DMS 273 (cell line): Measurements from ENCODE around the gene RELN.

Experiments
- DNase-seq: peaks from one replicate; lab custom pipeline; 2025; ENCODE audit not compliant: unreplicated experiment; lab: John Stamatoyannopoulos, UW

RELN gene

DNA sequence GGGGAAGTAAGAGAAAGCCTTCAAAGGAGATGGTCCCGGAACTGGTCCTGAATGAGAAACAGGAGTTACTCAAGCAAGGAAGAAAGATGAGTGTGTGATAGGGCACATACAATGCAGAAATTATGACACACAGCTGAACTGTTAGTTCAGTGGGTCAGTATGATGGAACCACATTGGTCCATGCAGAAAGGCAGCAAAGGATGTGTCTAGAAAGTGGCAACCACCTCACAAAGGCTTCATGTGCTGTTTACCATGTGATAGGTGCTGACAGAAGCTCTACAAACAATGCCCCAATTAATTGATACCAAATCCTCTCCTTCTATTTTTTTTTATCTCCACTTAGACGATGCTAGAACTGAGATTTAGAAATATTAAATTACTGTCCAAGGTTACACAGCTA lies 258.3 kb downstream of the RELN start:
- DNase-seq, result no peak

DNA sequence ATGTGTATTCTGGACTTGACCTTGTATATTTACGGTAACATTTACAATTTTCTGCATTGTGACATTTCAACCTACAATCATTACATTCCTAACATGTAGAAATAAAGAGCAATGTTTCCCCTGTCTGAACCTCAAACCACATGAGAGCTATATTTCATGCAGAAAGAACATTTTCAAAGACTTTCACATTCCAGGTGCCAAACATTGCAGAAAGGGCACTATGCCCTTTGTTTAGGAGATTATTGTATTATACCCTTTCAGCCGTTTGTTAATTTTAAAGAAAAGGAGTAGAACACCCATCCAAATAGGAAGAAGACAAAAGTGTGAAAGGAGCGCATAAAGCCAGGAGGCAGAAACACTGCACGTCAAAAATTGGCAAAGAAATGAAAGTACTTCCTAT lies 260.4 kb downstream of the RELN start:
- DNase-seq, result no peak

DNA sequence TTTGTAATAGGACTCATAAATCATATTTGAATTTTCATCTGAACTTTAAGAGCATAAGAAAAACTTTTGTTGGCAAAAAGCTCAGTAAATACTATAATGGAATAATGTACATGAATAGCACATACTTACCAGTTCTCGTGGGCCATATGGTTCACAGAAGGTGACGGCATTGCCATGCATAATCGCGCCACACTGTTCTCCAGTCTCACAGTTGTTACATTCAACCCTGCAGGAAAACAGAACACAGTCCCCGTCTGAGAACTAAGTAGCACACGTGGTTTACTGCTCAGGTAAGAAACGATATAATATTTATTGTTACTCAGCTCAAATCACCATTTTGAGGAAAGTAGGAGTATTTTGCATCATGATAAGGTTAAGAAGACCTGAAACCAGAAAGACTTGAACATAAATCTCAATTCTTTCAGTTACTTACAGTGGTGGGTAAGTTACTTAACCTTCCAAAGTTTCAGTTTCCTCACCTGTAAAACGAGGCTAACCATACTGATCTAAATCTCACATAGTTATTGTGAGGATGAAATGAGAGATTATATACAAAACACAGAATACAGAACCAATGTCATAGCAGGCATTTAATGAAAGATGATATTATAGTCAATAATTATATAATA lies 261.4 kb downstream of the RELN start:
- DNase-seq, result peak; percentile 84

DNA sequence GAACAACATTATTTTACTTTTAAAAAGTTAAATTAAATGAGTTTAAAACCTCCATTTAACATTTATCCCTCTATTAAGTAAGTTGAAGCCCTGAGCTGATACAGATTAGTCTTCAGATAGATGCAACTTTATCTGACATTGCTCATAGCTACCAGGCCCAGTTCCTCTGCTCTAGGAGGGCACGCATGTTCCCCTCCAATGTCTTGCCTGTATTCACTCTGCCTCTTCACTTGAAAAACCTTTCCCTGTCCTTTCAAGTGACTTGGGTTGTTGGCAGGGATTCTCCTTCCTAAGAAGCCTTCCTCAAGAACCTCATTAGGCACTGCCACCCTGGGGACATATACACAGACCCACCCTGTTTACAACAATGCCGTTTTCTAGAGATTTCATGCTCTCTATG lies 270.4 kb downstream of the RELN start:
- no peak for DNase-seq

DNA sequence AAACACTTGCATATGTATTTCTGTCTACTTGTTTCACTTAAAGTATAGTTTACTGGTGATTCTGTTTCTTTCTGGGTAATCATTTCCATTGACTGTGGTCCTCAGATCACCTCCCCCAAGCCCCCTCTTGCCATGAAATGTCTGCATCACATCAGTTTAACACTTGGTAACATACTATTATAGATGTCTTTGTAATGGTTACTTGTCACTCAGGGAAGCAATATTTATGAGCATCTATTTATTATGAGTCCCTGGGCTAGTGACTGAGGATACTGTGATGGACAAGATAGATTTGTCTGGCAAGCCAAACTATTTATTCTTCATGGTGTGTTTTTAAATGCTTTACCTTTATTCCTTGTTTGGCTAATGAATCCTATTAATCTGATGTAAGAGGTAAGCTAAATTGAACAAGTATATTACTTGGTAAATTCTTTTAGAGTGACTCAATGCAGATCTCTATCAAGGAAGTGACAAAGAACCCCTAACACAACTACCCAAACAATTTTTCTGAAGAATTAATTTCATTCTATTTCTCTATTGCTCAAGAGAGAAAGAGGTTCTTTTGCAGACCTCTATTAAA lies 270.9 kb downstream of the RELN start:
- no peak for DNase-seq

DNA sequence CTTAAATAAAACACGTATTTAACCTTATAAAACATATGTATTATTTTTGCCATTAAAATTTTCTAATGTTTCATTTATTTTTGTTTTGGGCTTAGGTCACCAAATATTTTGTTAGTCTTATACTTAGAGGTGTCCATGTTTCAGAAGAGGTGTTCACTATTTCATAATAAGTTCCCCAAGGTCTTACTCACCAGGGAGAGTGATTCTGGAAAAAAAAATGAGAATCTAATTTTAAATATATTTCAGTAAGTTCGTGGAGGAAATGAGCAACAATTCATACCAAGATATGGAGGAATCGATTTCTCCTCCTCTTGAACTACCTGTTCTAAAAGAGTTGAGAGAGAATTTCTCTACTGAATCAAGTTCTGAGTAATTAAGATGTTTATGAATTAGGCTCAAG lies 271.9 kb downstream of the RELN start:
- no peak for DNase-seq

DNA sequence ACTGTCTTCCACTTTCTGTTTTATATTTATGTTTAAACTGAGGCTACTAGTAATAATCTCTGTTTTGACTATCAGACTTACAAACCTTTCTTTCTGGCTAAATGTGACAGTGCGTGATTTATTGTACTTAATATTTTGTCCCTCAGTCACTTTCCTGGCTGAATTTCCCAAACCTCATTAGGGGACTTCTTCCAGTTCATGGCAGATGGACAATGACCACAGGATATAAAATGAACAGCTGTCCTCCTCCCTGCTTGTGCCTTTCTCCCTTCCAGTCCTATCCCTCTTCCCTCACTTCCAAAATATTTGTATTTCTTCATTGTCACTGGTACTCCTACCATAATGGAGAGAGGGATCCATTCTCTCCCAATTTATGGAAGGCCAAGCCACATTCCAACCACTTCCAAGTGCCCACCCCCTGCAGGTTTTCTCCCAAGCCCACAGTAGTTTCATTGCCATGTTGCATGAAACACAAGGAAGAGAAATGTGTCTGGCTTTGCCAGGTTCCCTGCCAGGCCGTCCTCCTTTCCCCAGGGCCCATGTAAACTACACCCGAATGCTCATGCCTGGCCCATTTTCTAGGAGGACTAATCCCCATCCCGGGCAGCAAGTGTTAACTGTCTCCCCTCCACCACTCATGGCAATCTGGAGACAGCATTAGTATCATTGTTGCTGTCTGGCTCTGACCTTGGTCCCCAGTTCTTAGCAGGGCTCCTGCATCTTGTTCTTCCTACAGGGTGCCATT lies 273.9 kb downstream of the RELN start:
- peak; percentile 67 for DNase-seq

DNA sequence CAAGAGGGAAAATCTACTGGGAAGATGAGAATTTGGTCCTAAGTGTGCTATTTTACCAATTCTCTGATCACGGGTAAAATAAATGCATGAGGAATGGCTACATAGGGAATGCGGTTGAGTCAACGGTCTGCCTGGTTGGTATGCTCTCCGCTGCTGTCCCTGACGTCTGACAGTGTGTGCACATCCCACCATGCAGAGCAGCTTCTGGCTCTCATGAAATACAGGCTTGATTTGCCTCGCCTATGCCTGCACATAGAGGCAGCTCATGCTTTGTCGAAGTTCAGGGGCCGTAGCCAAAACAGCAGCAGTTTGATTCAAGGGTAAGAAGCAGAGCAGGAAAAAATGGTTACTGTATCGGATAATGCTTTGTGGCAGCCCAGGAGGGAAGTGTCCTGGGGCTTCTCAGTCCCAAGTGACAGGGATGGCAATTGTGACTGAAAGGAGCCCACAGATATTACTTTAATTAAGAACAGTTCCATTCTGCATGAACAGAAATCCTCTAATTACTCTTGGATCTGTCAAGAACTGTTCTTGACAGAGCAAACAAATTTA lies 275.0 kb downstream of the RELN start:
- no peak for DNase-seq

DNA sequence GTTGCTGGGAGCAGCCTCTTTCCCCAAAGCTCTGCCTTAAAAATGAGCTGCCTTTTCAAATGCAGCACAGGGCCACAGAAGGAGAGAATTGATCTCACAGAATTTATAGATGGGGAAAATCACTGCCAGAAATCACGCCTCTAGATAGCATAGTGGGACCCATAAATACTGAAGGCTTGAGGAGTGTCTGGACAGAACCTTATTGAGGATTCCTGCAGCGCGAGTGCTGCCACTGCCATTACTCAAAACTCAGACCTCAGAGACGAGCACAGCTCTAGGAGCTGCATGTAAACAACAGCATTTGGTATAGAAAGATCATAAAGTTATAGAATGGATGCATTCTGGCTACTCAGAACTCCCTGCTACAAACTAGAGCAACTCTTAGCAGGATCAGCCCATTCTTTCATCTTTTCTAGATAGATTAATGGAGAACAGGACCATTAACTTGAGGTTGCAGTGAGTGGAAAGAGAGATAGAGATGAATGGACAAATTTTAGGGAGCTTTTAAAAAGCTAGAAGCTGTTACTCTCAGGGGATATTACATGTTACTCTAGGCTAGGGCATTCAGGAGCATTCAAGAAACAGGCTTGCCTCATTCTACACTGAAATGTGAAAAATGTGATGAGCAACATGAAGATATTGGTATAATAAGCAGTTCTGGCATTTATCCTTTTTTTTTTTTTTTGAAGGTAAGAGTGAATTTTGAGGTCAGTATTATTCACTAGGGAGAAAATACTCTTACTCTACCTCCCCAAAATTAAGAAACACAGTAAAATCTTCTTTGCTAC lies 276.3 kb downstream of the RELN start:
- DNase-seq, result no peak

DNA sequence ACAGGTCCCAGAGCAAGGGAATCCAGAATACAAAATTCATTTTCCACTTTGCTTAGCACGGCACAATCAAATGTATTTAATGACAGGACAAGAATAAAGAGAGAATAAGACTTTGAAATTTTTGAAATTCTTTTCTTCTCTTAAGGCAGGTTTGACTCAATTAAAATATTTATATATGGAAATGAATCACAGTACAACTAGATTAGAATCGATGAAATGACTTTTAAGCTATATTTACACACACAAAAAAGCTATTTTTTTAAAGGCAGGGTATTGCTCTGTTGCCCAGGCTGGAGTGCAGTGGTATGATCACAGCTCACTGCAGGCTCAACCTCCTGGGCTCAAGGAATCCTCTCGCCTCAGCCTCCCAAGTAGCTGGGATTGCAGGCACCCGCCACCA lies 278.0 kb downstream of the RELN start:
- DNase-seq, result no peak

DNA sequence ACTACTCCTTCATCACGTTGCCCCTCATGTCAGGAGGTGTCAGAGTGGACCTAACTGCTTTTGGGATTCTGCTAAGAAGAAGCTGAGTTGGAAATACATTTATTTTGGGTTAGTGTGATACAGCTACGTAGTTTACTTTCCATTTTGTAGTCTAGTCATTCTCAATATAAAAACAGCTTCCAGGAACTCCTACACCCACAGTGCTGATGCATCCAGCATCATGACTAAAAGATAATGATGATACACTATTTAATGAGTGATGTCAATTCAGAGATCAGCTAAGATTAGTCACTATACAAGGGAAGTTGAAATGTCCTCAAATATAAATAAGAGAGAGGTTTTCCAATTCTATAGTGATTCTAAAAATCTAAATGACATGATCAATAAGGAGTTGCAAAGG lies 279.2 kb downstream of the RELN start:
- no peak for DNase-seq

DNA sequence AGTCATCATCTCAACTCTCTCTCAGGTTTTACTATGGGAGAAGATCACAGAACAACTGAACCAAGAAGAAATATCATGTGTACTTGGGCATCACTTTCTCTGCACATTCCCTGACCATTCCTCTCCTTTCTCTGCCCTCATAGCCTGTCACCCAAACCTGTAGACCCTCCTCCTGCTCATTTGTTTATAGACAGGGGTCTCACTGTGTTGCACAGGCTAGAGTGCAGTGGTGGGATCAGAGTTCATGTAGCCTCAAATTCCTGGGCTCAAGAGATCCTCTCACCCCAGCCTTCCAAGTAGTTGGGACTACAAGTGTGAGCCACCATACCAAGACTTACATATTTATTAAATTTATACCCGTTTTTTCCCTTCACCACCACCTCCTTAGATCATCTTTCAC lies 282.7 kb downstream of the RELN start:
- no peak for DNase-seq

DNA sequence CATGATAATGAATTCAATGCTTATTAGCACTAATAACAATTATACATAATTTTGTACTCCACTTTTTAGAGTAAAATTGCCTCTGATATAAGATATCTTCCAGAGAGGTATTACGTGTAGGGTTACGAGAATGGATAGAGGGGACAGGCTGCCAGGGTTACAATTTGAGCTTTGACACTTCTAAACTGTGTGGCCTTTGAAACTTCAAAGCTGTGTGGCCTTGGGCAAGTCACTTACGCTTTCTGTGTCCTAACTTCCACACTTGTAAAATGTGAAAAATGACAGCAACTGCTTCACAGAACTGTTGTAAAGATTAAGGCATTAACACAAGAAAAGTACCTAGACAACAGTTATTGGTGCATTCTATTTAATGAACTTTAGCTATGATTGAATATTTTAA lies 283.9 kb downstream of the RELN start:
- DNase-seq, result no peak

DNA sequence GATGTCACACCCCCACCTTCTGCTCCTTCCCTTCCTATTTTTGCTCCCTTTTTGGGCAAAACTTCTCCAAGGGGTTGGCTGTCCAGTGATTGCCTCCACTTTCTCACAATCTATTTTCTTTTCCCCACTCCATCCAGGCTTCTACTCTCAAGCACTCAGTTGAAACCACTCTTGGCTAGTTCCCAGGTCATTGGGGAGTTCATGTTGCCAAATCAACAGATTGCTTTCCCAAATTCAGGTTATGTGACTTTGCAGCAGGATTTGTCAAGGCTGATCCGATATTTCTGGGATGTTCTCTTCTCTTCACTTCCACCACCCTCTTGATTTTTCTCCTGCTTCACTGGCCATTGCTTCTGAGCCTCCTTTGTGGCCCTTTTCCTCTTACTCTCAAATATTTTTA lies 284.8 kb downstream of the RELN start:
- DNase-seq, result peak; percentile 94

DNA sequence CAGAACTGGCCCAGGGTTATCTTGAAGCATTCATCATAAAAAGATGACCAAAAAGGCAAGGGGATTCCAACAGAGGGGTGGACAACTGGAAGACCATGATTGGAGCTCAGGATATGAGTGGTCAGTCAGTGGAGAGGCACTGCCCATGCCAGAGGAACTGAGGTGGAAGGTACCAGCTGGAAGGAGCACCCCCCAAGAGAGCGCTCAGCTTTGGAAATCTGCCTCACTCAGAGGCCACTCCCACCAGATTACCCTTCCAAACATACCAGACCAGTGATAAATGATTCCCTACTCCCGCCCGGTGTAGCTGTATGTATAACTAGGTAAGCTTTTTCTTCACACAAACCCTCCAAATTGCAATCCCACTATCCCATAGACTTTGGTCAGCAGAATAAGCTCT lies 286.5 kb downstream of the RELN start:
- DNase-seq, result peak; percentile 40

DNA sequence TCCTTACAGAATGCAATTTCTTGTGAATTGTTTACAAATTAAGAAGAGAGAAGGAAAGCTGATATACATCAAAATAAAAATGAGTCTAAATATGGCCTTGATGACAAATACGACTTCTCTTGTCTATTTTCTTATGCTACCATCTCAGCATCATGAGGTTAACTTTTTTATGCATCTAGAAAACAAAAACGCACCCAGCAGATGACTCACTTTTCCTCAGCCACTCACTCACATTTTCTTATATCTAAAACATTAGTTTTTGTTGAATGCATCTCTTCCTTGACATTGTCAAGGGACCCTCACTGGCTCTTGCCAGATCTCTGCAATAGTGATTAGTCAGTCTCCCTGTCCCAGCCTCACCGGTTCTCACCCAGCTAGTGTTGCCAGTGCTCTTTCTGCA lies 287.0 kb downstream of the RELN start:
- no peak for DNase-seq

DNA sequence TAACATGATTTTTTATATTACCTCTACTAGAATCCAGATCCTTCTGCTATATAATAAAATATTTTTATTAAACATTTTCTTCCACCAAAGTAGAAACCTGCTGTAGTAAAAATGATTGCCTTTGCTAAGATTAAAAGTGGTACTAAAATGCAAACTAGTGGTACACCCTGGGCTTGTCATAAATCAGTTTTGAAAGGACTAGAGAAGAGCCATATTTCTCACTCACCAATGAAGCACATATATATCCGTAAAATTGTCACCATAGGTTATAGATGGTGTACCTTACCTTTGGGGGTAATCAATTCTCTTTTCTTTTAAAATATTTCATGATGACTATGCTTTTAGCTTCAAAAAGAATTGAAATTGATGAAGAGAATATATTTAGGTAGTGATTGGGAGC lies 290.4 kb downstream of the RELN start:
- no peak for DNase-seq

DNA sequence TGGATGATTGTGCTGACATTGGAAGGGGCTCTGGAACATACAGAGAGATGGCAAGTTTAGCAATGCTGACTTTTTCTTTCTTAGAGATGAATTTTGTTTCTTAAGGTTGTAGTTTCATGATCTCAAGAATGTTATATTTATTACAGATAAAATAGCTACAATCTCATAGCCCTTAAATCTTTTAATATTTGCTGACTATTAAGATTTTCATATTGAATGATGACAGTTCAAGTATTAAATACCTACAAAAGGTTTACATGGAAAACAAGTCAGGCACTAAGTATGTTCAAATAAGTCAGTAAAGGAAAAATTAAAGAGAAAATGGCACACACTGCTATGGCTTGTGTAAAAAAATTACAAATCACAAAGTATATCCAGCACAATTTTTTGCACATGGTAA lies 291.4 kb downstream of the RELN start:
- DNase-seq, result no peak

DNA sequence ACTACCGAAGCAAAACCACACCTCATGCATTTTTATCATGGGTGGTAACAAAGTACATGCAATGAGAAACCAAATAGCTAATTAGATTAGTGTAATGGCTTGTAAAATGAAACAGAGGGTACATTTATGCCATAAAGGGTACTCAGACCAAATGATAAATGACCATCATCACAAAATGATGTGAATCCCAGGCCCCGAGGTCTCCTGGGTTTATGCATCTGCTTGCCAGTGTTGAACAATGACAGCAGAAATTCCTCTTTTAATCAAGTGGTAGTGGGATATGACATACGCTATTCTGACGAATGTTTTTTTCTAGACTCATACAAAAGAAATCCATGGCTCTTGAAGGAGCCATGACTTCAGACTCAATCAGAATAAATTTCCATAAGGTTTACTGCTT lies 293.9 kb downstream of the RELN start:
- DNase-seq, result no peak

DNA sequence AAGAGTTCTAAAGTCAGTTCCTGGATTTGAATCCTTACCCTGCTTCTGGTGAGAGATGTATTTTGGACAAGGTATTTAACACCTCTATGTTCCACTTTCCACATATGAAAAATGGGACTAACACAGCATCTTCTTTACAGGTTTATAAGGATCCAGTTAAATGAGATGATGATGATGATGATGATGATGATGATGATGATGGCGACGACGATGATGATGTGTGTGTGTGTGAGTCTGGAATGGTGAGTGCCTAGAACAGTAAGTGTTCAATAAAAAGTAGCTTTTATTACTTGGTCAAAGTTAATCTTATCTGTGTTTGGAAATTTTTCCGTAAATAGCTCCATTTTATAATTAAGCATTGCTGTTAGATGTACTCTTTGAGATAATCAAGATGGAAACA lies 295.2 kb downstream of the RELN start:
- DNase-seq, result no peak

DNA sequence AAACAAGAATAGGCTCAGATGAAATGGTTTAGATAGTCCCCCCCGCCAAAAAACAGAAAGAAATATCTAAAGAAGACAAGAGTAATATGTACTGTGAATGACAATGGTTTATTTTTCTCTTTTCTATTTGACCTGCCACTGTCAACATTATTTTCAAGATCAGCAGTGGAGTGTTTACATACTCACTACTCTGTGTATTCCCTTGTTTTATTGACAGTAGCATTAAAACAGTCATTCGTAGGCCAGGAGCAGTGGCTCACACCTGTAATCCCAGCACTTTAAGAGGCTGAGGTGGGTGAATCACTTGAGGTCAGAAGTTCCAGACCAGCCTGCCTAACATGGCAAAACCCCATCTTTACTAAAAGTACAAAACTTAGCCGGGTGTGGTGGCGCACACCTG lies 298.2 kb downstream of the RELN start:
- DNase-seq, result no peak
